ENCODE data around the gene RGMA.

RGMA gene

DNA sequence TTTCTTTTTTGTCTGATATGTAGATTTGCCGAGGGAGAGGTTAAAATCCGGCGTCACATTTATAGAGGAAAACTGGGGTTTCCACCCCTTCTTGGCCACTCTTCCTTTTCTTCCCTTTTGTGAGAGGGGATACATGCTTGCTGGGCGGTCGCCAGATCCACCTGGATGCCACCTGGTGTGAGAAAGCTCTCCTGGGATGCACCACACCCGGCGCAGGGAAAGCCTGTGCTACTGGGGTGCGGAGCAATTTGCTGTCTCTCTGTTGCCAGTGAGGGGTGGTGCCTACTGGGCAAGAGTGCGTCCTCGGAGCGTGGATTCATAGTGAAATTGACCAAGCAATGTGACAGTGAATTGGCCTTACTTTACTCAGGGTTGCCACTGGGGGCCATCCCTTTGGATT lies 2.5 kb upstream of the RGMA start:
- DNase-seq (ENCODE audit: low read depth in 2 of 2) = no peak

GRCh38 chr15:93089727-93090305 lies 805 bp upstream of the RGMA start:
- DNase-seq (ENCODE audit: low read depth in 2 of 2) = no peak

GRCh38 chr15:93088200-93088980 lies 621 bp downstream of the RGMA start:
- DNase-seq (ENCODE audit: low read depth in 2 of 2) = no peak

GRCh38 chr15:93087825-93088199 lies 1.2 kb downstream of the RGMA start:
- DNase-seq (ENCODE audit: low read depth in 2 of 2) = peak; percentile 40 to 44

DNA sequence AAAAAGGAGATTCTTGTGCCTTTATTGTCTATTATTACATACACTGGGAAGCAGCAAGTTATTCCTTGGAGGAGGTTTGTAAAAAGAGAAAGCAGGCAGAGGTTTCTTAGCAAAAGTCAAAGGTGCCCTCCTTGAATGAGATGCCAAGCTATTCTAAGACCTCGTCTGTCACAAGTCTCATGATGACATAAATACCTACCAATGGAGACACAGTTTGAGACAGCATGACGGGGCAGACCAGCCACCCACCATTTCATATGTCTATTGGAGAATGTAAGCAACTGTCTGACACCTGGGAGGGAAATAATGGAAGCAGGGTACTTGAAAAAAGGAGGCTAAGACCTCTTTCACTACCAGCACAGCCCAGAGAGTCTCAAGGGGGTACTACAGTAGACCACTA lies 2.2 kb downstream of the RGMA start:
- no peak for DNase-seq (ENCODE audit: low read depth in 2 of 2)

DNA sequence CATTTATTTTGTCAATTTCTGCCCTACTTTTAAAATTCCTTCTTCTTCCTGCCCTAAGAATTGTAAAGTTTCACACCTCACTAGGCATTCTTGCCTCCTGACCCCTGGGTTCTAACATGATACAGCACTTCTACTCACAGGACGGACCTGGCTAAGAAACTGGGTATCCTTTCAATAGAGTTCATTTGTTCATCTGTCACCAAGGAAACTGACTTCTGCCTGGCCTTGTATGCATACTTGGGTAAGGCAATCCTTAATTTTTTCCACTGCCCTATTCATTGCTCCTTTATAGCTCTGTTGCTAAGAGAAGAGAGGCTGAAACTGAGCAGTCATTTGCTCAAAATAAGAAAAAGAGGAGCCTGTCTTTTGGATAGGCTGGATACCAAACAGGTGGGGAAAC lies 3.3 kb downstream of the RGMA start:
- DNase-seq (ENCODE audit: low read depth in 2 of 2) = no peak

GRCh38 chr15:93082861-93083260 lies 6.2 kb downstream of the RGMA start:
- no peak for DNase-seq (ENCODE audit: low read depth in 2 of 2)

DNA sequence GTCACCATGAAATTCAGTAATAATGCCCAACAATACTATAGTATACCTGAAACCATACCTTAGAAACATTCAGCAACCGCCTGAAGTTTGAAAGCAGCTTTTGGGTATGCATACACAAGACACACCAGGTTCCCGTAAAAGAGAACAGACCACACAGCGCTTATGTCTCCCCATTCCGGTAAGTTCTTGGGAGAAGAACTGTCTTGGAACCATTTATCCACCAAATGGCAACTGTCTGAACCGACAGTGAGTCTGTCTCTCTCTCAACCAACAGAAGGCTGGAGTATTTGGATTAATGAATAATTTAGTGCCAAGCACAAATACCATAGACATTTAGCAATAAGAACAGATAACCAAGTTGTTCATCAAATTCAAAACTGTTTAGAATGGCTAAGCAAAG lies 7.6 kb downstream of the RGMA start:
- DNase-seq (ENCODE audit: low read depth in 2 of 2) = no peak

- DNase-seq (ENCODE audit: low read depth in 2 of 2) = no peak
Observed at GRCh38 chr15:93080451-93080850, 8.6 kb downstream of the RGMA start.

- DNase-seq (ENCODE audit: low read depth in 2 of 2) = no peak
Observed at GRCh38 chr15:93076875-93077274, 12.1 kb downstream of the RGMA start.

- DNase-seq (ENCODE audit: low read depth in 2 of 2) = no peak
Observed at GRCh38 chr15:93076217-93076616, 12.8 kb downstream of the RGMA start.

GRCh38 chr15:93074599-93074998 lies 14.4 kb downstream of the RGMA start:
- no peak for DNase-seq (ENCODE audit: low read depth in 2 of 2)

- no peak for DNase-seq (ENCODE audit: low read depth in 2 of 2)
Observed at GRCh38 chr15:93073465-93073952, 15.5 kb downstream of the RGMA start.

DNA sequence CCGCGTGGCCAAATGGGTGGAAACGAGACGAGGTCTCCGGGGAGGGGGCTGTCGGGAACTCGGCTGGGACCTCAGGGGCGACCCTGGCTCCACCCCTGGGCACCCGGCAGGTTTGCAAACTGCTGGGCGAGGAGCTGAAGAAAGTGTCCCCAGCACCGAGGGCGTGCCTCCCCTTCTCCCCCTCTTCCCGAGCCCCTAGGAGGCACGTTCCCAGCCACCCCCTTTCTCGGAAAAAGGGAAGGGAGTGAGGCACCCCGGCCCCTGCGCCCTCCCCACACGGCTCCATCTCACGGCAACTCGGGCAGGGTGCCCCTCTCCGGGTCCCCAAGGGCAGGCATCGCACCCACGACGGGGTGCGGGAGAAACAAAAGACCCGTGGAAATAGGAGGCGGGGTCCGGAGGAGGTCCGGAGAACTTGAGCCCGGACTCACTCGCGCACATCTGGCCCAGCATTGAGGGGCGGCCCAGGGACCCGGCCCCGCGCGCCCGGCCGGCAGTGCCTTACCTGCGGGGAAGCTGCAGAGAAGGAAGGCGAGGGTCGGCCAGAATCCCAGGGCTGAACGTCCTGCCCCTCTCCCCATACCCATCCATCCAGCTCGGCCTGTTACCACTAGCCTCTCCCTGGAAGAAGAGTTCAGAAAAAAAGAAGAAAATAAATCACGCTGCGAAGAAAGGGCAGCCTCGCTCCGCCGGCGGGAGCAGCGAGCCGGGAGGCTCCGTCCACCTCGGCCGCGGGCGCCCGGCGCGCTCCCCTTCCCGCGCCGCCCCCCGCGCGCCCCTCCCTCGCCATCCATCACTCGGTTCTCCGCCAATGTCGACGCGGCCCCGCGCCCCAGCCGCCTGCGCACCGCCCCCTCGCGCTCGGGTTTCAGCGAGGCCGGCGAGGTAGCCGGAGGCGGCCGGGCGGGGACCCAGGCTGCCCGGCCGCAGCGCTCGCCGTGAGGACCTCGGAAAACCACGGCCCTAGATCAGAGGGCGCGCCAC lies 16.3 kb downstream of the RGMA start:
- DNase-seq (ENCODE audit: low read depth in 2 of 2) = no peak

- no peak for DNase-seq (ENCODE audit: low read depth in 2 of 2)
Observed at GRCh38 chr15:93072011-93072410, 17.0 kb downstream of the RGMA start.

DNA sequence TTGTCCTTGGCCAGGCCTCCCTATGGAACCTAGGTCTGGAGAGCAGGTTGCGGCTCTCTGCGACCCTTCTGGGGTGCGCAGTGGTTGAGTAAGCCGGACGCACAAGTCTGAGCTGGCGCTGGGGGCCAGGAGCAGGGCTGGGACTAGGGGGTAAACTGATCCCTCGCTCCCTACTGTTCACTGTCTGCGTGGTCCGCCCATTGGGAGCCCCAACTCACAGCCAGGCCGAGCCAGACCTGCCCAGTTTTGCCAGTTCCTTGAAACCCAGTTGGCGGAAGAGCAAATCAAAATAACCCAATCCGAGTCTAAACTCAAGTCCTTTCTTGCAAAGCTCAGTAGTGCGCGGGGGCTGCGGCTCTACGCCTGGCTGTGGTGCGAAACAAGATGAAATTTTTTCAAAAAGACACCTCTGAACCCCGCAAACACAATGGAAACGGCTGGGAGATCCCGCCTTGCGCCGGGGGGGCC lies 17.5 kb downstream of the RGMA start:
- no peak for DNase-seq (ENCODE audit: low read depth in 2 of 2)

- no peak for DNase-seq (ENCODE audit: low read depth in 2 of 2)
Observed at GRCh38 chr15:93070551-93071296, 18.3 kb downstream of the RGMA start.

GRCh38 chr15:93070132-93070531 lies 18.9 kb downstream of the RGMA start:
- DNase-seq (ENCODE audit: low read depth in 2 of 2) = no peak

DNA sequence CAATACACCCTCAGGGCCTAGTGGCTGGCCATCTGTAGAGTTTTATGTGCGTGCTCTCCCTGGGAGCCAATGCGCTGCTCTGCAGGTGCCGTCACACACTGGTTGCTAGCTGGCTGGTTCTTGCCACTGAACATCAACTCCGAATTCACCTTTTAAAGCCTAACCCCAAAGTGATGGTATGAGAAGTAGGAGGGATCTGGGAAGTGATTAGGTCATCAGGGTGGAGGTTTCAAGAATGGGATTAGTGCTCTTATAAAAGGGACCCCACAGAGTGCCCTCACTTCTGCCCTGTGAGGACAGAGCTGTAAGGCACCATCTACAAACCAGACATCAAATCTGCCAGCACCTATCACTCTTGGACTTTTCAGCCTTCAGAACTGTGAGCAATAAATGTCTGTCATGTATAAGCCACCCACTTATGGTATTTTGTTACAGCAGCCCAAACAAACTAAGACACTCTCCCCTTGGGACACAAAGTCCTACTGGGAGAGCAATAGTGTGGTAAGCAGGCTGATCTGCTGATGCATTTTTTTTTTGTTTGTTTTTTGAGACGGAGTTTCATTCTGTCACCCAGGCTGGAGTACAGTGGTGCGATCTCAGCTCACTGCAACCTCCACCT lies 20.3 kb downstream of the RGMA start:
- DNase-seq (ENCODE audit: low read depth in 2 of 2) = no peak

- no peak for DNase-seq (ENCODE audit: low read depth in 2 of 2)
Observed at GRCh38 chr15:93067649-93068085, 21.3 kb downstream of the RGMA start.
